Effector memory CD4-positive, alpha-beta T cell (primary cell): ENCODE measurements around the gene PCNT.
"Not testable (repeated sequence)": the region's sequence is repeated elsewhere in the genome, so short reads cannot be mapped to it uniquely, and the experiment has no call there.

Source experiments
- DNase-seq, 3 donors: peaks; one replicate each; pipeline ENCODE4 v3.0.0-alpha.2; 2020
- H3K27ac ChIP-seq: 2 replicates; pipeline ENCODE4 v1.7.0; 2013; ENCODE audit warnings: mild to moderate bottlenecking, low read length, moderate library complexity; ENCODE audit not compliant: insufficient read depth, poor library complexity, severe bottlenecking
- H3K27me3 ChIP-seq: replicated peaks from 2 replicates; pipeline ENCODE4 v1.7.0; 2013; ENCODE audit warnings: mild to moderate bottlenecking, low read length; ENCODE audit not compliant: insufficient read depth, control insufficient read depth, poor library complexity, severe bottlenecking
- H3K36me3 ChIP-seq: 2 replicates; pipeline ENCODE4 v1.7.0; 2013; ENCODE audit warnings: mild to moderate bottlenecking, low read length, moderate library complexity; ENCODE audit not compliant: control insufficient read depth, insufficient read depth
- H3K4me1 ChIP-seq: 2 replicates; pipeline ENCODE4 v1.7.0; 2013; ENCODE audit warnings: low read length, mild to moderate bottlenecking; ENCODE audit not compliant: control insufficient read depth, insufficient read depth, poor library complexity, severe bottlenecking
- H3K4me3 ChIP-seq: 2 replicates; pipeline ENCODE4 v1.7.0; 2013; ENCODE audit warnings: low read length, low read depth, mild to moderate bottlenecking; ENCODE audit not compliant: insufficient read depth, poor library complexity, severe bottlenecking
- H3K9me3 ChIP-seq: 2 replicates; pipeline ENCODE4 v1.7.0; 2013; ENCODE audit warnings: mild to moderate bottlenecking, low read length, moderate library complexity; ENCODE audit not compliant: control insufficient read depth

The PCNT gene

DNA sequence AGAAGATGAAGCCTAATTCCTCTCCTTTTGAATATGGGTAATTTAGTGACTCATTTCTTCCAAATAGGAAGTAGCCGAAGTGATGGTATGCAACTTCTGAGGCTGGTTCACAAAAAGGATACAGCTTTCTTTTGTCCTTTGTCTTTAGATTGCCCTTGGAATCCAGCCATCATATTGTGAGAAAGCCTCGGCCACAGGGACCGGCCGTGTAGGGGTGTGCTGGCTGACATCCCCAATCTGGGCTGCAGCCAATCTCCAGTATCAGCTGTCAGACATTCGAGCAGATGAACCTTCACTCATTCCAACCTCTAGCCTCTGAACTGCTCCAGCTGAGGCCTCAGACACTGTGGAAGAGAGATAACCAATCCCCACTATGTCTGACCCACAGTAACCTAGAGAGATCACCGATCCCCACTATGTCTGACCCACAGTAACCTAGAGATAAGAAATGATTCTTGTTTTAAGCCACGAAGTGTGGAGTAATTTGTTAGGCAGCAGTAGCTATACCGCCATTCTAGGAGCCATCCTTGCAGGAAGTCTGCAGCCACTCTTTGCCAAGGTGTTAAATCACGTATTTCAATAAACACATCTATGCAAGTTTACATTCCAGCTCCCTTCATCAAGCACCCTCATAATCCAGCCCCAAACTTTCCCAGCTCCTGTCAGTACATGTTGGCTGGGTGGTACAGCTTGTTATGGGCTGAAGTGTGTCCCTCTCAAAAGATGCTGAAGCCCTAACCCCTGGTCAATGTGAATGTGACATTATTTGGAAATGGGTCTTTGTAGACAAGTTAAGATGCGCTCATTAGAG, 131.8 kb downstream of the PCNT start:
- Histone ChIP-seq H3K9me3 (no peaks in the 10 kb centered on the region), H3K4me1 (peaks cover 17% of the 10 kb centered on the region), H3K4me3 (no peak overlapping the region), H3K27me3 (no peaks in the 10 kb centered on the region), H3K27ac (no peak overlapping the region), H3K36me3 (no peaks in the 10 kb centered on the region)
- DNase-seq = no peak

DNA sequence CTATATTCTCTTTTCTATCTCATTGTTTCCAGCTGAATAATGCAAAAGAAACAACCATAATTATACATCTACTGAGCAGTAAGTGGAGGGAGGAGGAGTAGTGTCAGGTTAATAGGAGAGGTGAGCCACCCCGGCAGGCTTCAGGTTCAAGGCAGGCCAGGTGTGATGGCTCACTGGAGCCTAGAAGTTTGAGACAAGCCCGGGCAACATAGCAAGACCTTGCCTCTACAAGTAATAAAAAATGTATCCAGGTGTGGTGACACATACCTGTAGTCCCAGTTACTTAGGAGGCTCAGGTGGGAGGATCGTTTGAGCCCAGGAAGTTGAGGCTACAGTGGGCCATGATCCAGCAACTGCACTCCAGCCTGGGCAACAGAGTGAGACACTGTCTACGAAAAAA, 132.8 kb downstream of the PCNT start:
- H3K27me3 ChIP-seq = no peaks in the 10 kb centered on the region
- DNase-seq = no peak
- H3K36me3 ChIP-seq = no peaks in the 10 kb centered on the region
- H3K27ac ChIP-seq = no peak overlapping the region
- no peak overlapping the region for H3K4me3 ChIP-seq
- peaks cover 17% of the 10 kb centered on the region for H3K4me1 ChIP-seq
- no peaks in the 10 kb centered on the region for H3K9me3 ChIP-seq

DNA sequence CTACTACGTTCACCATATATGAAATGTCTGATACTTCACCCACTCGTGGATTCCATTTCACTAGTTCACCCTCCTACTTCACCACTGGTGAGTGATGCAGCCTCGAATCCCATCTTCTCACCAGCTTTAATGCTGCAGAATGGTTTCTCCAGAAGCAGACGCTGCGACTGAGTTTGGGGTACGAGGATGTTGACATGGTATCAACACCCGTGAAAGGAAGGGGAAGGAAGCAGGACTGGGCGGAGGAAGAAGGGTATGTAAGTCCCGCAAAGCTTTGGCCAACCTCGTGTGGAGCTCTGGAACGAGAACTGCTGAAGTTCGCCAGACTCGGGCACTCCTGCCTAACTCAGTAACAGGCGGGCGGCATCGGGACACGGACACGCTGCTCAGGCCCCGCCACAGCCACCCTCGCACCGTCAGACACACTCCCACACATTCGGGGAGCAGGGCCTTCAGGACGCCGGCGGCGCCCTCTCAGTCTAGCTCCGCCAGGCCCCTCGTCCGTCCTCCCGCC, 133.9 kb downstream of the PCNT start:
- no peaks in the 10 kb centered on the region for H3K36me3 ChIP-seq
- H3K4me1 ChIP-seq = peaks cover 17% of the 10 kb centered on the region
- no peaks in the 10 kb centered on the region for H3K27me3 ChIP-seq
- H3K27ac ChIP-seq = peak overlapping the region; percentile 90
- DNase-seq = no peak
- peak overlapping the region; percentile 89 for H3K4me3 ChIP-seq
- H3K9me3 ChIP-seq = no peaks in the 10 kb centered on the region

DNA sequence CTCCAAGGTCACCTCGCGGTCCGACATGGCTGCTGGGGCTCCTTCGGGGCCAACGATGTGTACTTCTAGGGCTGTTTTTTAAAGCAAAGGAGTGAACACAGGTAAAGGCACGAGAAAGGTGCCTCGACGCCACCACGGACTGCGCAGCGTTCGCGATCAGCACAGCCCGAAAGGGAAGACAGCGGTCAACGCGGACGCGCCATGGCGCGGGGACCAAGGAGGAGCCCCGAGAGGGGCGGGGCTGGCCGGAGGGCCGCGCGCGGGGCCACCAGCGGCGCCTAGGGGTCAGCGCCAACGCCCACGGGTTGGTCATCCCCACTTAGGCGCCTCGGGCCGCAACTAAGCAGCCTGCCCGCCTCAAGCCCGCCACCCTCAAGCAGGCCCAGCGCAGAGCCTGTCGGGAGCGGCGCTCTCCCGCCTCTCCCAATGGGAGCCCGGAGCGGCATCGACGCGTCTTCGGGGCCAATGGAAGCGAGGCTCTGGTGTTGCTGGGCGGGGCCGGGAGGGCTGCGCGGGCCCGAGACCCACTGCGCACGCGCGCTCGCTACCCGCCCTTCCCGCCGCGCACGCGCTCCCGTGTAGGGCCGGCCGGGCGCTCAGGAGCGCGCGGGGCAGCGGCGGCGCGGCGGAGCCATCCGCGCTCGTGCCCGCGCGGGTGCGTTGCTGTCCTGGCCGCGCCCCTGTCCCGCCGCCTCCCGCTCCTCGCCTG, 134.5 kb downstream of the PCNT start, which contains the start of gene DIP2A:
TSS of gene DIP2A (plus strand) at position 577 of the 709 bp plus-strand sequence. CDS start 241 bp downstream, outside the sequence.
- Histone ChIP-seq H3K27ac (peak within 1 kb of the TSS; percentile 90), H3K4me1 (peaks cover 17% of the 10 kb centered on the region), H3K36me3 (peaks cover 4% of the 10 kb centered on the region), H3K27me3 (no peaks in the 10 kb centered on the region), H3K4me3 (peak within 1 kb of the TSS; percentile 89), H3K9me3 (no peaks in the 10 kb centered on the region)
- peak; percentile 90 to 91 (median 90) for DNase-seq

DNA sequence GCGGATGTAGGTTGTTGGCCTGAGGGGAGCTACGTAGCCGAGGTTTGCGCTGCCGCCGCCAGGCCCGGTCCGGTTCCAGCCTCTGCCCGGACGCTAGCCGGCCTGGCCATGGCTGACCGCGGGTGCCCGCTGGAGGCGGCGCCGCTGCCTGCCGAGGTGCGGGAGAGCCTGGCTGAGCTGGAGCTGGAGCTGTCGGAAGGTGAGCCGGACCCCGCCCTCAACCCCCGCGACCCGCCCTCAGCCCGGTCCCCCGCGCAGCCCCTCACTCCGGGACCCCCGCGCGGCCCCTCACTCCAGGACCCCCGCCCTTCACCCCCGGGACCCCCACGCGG, 135.0 kb downstream of the PCNT start:
- Histone ChIP-seq H3K9me3 (no peaks in the 10 kb centered on the region), H3K36me3 (peaks cover 4% of the 10 kb centered on the region), H3K27me3 (no peaks in the 10 kb centered on the region), H3K4me1 (peaks cover 17% of the 10 kb centered on the region), H3K27ac (peak overlapping the region; percentile 73), H3K4me3 (peak overlapping the region; percentile 89)
- DNase-seq = no peak

DNA sequence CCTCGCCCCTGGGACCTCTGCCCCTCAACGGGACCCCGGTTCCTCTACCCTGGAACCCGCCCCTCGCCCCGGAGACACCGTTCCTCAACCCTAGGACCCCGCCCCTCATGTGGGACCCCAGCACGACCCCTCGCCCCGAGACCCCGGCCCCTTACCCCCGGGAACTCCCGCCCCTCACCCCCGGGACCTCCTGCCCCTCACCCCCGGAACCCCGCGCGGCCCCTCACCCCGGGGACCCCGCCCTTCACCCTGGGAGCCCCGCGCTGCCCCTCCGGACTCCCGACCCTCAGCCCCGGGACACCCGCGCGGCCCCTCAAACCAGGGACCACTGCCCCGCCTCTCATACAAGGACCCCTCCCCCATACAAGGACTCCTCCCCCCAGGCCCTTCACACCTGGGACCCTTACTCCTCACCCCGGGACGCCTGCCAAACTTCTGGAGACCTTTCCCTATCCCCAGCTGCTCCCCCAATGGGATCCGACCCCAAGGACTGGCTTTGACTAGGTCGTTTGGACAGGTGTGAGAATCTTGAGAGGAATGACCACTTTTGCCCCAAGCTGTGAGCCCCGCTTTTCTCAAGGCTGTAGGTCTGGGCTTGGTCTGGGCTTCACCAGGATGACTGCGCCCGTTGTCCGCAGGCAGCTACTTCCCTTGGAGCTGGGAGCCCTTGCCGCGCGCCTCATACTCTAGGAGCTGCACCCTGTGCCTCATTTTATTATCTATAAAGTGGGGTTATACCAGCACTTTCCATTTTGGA, 135.6 kb downstream of the PCNT start:
- Histone ChIP-seq H3K36me3 (peaks cover 4% of the 10 kb centered on the region), H3K4me1 (peaks cover 17% of the 10 kb centered on the region), H3K27me3 (no peaks in the 10 kb centered on the region), H3K9me3 (no peaks in the 10 kb centered on the region), H3K4me3 (peak overlapping the region; percentile 89), H3K27ac (peak overlapping the region; percentile 73)
- DNase-seq = no peak

DNA sequence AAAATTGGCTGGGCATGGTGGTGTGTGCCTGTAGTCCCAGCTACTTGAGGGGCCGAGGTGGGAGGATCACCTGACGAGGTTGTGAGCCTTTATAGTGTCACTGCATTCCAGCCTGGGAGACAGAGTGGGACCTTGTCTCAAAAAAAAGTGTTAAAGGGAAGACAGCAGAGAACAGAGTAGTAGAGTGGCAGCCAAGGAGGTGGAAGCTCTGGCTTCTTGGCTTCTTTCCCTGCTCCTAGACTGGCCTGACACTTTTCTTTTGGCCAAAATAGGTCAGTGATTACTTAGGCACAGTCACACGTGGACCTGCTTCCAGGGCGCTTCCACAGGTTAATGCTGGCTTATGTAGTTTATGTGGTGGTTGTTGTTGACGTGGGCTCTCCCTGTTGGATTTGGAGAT, 138.0 kb downstream of the PCNT start:
- H3K27me3 ChIP-seq = no peaks in the 10 kb centered on the region
- H3K4me1 ChIP-seq = peaks cover 17% of the 10 kb centered on the region
- no peaks in the 10 kb centered on the region for H3K9me3 ChIP-seq
- DNase-seq = no peak
- peak overlapping the region; percentile 27 for H3K27ac ChIP-seq
- H3K4me3 ChIP-seq = no peak overlapping the region
- peaks cover 10% of the 10 kb centered on the region for H3K36me3 ChIP-seq

DNA sequence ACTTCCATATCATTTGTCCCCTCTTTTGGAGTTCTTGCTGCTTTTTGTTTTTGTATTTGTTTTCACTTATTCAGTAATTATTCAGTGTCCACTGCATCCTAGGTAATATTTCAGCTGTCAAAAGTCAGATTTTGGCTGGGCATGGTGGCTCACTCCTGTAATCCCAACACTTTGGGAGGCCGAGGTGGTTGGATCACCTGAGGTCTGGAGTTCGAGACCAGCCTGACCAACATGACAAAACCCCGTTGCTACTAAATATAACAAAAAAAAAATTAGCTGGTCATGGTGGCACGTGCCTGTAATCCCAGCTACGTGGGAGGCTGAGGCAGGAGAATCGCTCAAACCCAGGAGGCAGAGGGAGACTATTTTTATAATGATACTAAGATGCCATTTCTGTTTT, 141.2 kb downstream of the PCNT start:
- not testable (repeated sequence) for H3K27ac ChIP-seq, DNase-seq, H3K4me1 ChIP-seq, H3K9me3 ChIP-seq, H3K4me3 ChIP-seq, H3K27me3 ChIP-seq
- peaks cover 10% of the 10 kb centered on the region for H3K36me3 ChIP-seq

DNA sequence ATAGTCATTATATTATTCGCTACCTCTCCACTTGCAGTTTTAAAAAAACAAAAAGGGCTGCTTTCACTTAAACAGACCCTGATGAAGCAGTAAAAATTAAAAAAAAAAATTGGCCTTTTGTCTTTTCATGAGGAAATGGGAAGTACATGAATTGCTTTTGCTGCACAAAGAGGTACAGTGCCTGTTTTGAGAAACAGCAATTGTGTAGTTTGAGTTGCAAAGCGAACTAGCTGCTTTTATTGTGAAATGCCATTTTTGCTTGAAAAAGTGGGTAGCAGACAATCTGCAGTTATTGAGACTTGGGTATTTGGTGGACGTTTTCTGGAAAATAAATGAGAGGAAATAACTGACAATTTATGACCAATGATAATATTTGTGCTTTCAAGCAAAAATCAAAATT, 141.7 kb downstream of the PCNT start:
- peaks cover 10% of the 10 kb centered on the region for H3K36me3 ChIP-seq
- no peaks in the 10 kb centered on the region for H3K4me1 ChIP-seq
- H3K4me3 ChIP-seq = no peak overlapping the region
- no peak overlapping the region for H3K27ac ChIP-seq
- no peaks in the 10 kb centered on the region for H3K27me3 ChIP-seq
- H3K9me3 ChIP-seq = no peaks in the 10 kb centered on the region
- DNase-seq = no peak
